A673 (cell line): ENCODE measurements around the gene PDE6A.
"Not testable (repeated sequence)": the region's sequence is repeated elsewhere in the genome, so short reads cannot be mapped to it uniquely, and the experiment has no call there.

Source experiments
- EZH2 ChIP-seq: fragments of 200-600 bp; sonication (generic); IDR thresholded peaks from 2 replicates; pipeline ENCODE4 v1.6.1; 2017; ENCODE audit warnings: borderline replicate concordance, low read depth, mild to moderate bottlenecking, mixed read lengths, antibody characterized with exemption, low read length; ENCODE audit not compliant: poor library complexity, severe bottlenecking
- TF ChIP-seq, protein P1 (sequence below): fragments of 300-800, 200-600 bp; sonication (generic); conservative IDR thresholded peaks from 2 replicates; pipeline ENCODE4 v1.5.1; 2017; ENCODE audit warnings: low read depth, mild to moderate bottlenecking, antibody characterized with exemption, low read length, moderate library complexity, mixed read lengths

DNA sequence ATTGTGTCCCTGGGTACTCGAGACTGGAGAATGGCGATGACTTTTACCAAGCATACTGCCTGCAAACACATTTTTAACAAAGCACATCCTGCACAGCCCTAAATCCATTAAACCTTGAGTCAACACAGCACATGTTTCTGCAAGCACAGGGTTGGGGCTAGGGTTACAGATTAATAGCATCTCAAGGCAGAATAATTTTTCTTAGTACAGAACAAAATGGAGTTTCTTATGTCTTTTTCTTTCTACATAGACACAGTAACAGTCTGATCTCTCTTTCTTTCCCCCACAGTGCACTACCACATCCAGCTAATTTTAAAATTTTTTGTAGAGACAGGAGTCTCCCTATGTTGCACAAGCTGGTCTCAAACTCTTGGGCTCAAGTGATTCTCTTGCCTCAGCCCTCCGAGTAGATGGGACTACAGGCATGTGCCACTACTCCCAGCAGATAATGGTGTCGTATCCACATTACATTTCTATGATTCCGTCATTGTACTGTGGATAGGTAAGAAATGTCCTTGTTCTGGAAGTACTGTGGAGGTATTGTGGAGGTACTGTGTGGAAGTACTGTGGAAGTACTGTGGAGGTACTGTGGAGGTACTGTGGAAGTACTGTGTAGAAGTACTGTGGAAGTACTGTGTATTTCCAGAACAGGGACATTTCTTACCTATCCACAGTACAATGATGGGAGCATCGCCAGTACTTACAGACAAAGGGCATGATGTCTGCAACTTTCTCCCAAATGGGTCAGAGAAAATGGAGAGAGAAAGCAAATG is 1.2 kb downstream of the PDE6A start:
- TF ChIP-seq, protein P1, sequence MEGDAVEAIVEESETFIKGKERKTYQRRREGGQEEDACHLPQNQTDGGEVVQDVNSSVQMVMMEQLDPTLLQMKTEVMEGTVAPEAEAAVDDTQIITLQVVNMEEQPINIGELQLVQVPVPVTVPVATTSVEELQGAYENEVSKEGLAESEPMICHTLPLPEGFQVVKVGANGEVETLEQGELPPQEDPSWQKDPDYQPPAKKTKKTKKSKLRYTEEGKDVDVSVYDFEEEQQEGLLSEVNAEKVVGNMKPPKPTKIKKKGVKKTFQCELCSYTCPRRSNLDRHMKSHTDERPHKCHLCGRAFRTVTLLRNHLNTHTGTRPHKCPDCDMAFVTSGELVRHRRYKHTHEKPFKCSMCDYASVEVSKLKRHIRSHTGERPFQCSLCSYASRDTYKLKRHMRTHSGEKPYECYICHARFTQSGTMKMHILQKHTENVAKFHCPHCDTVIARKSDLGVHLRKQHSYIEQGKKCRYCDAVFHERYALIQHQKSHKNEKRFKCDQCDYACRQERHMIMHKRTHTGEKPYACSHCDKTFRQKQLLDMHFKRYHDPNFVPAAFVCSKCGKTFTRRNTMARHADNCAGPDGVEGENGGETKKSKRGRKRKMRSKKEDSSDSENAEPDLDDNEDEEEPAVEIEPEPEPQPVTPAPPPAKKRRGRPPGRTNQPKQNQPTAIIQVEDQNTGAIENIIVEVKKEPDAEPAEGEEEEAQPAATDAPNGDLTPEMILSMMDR = not testable (repeated sequence)
- not testable (repeated sequence) for TF ChIP-seq EZH2
